NCI-H774 (cell line): ENCODE data around the gene SLC5A9.
"Not testable (repeated sequence)": the region's sequence is repeated elsewhere in the genome, so short reads cannot be mapped to it uniquely, and the experiment has no call there.

Experiments
- DNase-seq: peaks from one replicate; lab custom pipeline; 2025; lab: John Stamatoyannopoulos, UW

Gene SLC5A9

DNA sequence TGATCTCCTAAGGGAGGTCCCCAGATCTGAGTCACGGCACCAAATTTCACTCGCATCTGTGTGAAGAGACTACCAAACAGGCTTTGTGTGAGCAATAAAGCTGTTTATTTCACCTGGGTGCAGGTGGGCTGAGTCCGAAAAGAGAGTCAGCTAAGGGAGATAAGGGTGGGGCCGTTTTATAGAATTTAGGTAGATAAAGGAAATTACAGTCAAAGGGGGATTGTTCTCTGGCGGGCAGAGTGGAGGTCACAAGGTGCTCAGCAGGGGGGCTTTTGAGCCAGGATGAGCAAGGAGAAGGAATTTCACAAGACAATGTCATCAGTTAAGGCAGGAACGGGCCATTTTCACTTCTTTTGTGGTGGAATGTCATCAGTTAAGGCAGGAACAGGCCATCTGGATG lies 8.2 kb upstream of the SLC5A9 start:
- not testable (repeated sequence) for DNase-seq

GRCh38 chr1:48214820-48215219 lies 7.7 kb upstream of the SLC5A9 start:
- DNase-seq, result no peak

- no peak for DNase-seq
Observed at GRCh38 chr1:48215222-48215621, 7.3 kb upstream of the SLC5A9 start.

DNA sequence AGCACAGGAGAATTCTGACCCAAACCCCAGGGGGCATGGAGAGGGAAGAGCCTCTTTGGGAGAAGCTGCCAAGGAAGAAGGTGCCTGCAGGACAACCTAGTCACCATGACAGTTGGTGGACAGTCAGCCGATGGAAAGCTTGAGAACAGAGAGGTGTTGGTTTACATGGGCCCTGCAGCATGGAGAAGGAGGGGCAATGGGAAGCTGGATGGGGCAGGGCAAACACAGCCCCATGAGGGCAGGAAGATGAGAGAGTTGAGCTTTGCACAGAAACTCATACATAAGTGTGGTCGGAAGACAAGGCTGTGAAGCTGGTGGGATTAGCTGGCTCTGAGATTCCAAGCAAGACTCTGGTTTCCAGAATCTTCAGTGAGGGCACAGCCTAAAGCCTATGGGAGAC lies 6.6 kb upstream of the SLC5A9 start:
- DNase-seq, result no peak

DNA sequence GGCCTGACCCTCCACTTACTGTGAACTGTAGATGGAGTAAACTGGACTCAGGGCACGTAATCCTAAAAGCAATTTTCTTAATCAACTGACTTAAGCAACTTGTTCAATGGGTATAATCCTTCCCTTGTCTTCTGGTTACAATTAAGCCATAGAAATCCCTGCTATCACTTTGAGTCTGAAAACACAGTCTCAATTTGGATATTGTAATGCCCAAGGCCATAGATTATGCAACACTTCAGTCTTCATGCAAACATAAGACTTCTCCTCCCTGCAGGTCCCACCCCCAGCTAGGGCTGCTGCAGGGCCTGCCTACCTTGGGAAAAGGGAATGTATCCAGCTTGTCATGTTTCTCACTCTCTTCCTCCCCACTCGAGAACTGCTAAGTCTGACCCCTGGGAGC lies 6.2 kb upstream of the SLC5A9 start:
- no peak for DNase-seq

DNA sequence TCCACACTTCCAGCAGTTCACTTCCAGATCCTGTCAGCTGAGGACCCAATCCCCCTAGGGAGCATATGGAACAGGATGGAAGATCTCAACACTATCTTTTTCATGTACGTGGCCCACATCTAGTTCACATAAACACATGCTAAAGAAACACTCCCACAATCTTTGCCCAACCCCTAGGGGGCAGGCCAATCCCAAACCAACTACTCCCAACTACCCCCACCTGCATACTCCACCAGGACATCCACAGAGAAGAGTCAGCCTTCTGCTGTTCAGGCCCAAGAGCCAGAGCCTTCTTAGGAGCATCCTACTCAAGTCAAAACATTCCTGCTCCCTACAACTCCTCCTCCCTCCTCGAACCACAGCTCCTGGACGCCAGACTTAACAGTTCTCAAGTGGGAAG lies 5.6 kb upstream of the SLC5A9 start:
- no peak for DNase-seq

DNA sequence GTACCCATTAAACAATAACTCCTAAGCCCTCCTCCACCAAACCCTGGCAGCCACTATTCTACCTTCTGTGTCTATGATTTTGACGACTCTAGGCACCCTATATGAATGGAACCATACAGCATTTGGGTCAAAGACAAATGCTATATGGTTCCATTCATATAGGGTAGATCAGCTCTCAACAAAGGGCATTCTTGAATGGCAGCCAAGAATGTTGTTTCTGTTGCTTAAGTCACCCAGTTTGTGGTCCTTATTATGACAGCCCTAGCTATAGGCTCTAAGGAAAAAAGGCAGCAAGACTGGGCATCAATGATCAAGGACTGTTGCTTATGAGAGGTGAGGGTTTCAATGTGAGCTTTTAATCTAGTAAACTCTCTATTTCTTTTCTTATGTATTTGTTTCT lies 4.7 kb upstream of the SLC5A9 start:
- no peak for DNase-seq

DNA sequence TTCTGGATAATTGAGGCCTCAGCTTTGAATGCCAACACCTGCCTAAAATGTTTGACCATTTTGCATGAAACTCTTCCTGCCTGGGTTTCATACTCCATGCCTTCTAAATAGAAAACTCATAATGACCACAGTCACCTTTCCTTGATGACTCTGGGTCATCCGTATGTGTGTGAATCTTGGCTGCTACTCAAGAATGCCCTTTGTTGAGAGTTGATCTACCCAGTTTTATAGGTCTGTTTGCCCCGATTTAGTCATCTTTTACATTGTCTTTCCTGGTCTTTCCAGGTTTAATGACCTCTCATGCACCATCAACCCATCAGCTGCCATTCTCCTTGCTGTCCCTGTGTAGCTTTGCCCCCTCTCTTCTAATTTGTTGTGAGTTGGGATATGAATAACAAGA lies 2.7 kb upstream of the SLC5A9 start:
- DNase-seq, result no peak

DNA sequence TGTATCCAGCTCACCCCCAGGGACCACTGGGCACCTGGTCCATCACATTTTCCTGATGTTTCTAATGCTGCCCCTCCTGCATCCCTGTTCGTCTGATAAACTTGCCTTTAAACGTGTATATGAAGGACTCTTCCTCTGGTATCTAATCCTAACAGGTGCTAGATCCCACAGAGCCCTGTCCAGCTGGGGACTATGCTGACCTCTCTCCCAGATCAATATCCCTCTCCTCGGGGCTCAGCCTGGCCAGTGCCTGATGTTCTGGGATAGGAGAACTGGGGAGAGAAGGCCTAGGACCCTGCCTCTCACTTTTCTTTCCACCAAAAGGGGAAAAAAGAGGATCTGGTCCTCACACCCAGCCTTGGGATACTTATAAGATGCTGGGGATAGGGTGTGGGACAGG lies 1.4 kb upstream of the SLC5A9 start:
- no peak for DNase-seq

GRCh38 chr1:48221657-48222056 lies 859 bp upstream of the SLC5A9 start:
- no peak for DNase-seq

DNA sequence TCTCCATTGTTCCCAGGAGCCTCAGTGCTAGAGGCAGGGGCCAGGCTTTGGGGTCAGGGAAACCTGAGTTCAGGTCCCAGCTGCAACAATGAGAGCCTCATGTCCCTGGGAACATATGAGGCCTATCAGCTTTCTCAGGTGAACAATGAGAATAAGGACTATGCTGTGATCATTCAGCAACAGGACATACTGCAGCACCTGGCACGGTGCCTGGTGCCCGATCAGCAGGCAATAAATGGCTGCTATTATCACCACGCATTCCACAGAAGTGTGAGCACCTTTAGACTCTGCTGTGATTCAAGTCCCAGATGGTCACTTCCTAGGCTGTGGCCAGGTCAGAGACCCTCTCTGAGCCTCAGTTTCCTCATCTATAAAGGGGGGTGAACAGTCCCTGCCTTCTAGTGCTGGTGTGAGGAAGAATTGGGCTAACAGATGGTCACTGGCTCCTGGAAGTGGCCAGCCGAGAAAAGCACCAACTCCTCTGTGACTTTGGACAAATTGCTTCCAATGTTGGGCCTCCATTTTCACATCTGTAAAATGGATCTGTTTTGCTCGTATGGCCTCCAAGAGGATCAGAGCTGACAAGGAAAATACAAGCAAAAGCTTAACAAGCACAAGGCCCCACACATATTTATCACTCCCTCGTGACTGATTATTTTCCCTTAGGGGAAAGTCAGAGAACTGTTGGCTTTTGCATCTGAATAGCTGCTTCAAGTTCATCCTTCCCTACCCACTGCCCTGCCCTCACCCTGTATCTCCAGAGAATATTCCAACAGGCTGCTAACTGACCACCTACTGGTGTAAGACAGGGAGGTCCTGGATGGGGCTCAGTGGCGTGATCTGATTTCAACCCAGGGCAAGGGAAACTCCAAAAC lies 1.1 kb downstream of the SLC5A9 start:
- DNase-seq, result peak; percentile 13

- no peak for DNase-seq
Observed at GRCh38 chr1:48224791-48225190, 2.3 kb downstream of the SLC5A9 start.

DNA sequence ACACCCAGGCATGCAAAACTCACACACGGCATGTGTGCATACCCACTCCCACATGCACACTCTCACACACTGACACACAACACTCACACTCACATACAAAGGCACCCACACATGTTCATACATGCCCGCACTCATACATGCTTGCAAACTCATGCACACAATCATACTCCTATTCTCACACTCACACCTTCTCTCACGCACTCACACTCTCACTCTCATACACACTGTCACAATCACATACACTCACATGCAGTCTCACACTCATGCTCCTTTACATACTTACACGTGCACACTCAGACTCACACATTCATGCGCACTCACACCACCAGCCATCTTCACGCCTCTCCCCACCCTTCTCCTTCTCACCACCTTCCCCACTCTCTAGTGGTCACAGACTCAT lies 3.1 kb downstream of the SLC5A9 start:
- DNase-seq, result no peak

DNA sequence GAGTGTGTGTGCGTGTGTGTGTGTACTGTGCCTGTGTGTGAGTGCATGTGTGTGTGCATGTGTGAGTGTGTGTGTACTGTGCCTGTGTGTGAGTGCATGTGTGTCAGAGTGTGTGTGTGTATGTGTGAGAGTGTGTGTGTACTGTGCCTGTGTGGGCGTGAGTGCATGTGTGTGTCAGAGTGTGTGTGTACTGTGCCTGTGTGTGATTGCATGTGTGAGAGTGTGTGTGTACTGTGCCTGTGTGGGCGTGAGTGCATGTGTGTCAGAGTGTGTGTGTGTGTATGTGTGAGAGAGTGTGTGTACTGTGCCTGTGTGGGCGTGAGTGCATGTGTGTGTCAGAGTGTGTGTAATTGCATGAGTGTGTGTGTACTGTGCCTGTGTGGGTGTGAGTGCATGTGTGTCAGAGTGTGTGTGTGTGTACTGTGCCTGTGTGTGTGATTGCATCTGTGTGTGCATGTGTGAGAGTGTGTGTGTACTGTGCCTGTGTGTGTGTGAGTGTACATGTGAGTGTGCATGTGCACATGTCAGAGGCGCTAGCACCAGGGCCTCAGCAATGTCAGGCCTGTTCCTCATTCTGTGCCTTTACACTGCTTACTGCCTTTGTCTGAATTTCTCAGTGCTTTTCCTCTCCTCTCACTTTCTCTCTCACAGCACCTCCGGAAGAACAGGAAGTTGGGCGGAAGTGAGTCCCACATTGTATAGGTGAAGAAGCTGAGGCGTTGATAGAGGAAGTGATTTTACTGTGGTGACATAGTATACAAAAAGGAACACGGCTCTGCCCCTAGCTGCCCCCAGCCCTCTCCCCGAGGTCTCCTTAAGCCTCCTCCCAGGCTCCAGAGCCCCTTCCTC lies 4.9 kb downstream of the SLC5A9 start:
- DNase-seq, result no peak

DNA sequence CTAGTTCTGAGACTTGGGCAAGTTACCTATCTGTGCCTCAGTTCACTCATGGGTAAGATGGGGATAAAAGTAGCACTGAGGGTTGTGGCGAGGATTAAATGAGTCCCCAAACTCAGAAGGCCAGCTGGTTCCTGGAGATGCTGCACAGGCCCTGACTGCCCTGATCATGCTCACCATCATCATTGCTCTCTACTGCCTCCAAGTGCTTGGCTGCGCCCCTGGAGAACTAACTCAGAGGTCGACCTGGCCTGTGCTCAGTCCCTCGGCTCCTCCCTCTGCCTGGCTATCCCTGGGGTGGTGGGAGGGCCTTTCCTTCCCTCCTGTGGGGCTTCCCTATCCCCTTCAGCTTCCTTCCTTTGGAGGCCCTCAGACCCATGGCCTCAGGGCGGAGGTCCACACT lies 5.6 kb downstream of the SLC5A9 start:
- DNase-seq, result no peak

DNA sequence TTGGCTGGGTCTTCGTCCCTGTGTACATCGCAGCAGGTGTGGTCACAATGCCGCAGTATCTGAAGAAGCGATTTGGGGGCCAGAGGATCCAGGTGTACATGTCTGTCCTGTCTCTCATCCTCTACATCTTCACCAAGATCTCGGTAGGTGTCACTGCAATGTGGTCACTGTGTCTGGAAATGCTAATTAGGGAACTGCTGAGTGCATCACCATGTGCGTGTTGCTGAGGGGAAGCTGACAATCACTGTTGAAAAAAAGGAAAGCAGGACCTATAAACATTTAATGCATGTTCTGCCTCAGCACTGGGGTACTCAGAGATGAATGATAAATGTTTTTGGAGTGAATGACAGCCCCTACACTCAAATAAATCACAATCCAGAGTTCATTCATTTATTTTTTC lies 6.8 kb downstream of the SLC5A9 start:
- no peak for DNase-seq

- no peak for DNase-seq
Observed at GRCh38 chr1:48230236-48230635, 7.7 kb downstream of the SLC5A9 start.

DNA sequence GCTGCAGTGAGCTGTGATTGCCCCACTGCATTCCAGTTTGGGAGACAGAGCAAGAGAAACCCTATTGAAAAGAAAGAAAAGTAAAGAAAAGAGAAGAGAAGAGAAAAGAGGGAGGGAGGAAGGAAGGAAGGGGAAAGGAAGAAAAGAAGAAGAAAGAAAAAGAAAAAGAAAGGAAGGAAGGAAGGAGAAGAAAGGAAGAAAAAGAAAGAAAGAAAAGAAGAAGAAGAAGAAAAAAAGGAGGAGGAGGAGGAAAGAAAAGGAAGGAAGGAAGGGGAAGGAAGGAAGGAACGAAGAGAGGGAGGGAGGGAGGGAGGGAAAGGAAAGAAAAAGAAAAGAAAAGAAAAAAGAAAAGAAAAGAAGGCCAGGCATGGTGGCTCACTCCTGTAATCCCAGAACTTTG lies 10.2 kb downstream of the SLC5A9 start:
- DNase-seq, result no peak

DNA sequence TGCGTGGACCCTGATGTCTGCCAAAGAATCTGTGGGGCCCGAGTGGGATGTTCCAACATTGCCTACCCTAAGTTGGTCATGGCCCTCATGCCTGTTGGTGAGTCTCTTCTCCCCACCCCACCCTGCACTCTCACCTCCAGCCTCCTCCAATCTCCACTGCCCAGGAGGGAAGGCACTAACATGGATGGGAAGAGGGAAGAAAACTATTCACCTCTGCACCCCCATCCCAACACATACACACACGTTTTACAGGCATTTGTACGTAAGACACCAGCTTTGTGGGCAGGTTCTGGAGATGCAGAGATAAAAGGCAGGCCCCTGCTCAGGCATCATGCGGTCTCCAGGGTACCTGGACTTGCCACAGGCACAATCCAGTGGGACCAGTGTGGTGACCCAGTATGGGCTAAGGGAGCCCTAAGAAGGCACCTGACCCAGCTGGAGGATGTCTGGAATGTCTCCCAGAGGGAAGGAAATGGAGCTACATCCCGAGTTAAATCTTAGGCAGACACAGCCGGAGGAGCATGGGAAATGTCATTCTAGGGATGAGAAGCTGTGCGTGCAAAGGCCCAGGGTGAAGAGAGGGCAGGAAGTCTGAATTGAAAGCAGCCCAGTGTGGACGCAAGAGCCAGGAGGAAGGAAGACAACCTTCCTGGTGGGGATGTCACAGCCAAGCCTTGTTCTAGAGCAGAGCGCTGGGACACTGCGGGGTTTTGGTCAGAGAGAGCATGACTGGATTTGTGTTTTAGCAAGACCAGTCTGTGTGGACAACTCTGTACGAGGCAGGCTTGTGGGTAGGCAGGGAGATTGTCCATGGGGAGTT lies 11.4 kb downstream of the SLC5A9 start:
- no peak for DNase-seq

GRCh38 chr1:48235652-48236051 lies 13.1 kb downstream of the SLC5A9 start:
- no peak for DNase-seq

DNA sequence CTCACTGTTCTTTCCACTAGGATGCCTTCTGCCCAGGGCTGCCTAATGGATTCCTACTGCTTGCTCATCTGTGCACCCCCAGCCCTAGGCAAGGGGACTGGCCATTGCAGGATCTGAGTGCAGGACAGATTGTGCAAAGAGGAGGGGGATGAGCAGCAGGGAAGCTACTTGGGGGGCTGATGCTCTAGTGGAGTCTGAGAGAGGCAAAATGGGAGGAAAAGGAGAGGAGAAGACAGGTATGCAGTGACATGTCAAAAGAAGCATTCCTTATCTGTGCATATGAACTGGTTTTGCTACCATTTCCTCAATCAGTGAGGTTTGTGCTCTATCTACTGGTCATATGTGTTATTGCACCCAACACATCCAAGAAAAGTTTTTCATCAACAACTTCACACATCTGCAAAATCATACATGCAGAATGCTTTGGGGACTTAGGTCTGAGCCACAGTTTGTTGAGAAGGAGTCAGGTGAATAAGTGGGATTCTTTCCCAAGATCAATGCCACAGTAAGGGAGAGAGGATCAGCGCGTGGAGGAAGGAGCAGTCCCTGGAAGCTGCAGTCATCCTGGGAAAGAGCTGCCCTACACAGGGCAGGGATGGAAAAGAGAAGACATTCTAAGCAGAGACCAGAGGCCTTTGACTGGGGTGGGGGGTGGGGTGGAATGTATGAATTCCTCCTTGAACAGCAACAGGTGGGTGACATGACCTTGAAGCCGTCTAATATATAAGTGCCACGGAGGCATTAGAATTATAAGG lies 14.4 kb downstream of the SLC5A9 start:
- DNase-seq, result peak; percentile 33
